Breast epithelium (tissue), 3 donors: ENCODE measurements around the gene FXYD2.

Experiments used
- POLR2A ChIP-seq: fragments of 450-650 bp; IDR thresholded peaks from one replicate; pipeline ENCODE4 v1.6.1; 2016; ENCODE audit warnings: antibody characterized with exemption, mild to moderate bottlenecking, moderate library complexity
- TF ChIP-seq, protein P1 (sequence below), 3 donors: fragments of 450-650 bp; IDR thresholded peaks; one replicate each; pipeline ENCODE4 v1.5.1; 2016 to 2017; ENCODE audit warnings: antibody characterized with exemption in 3 of 3, mild to moderate bottlenecking in 3 of 3, moderate library complexity in 3 of 3

DNA sequence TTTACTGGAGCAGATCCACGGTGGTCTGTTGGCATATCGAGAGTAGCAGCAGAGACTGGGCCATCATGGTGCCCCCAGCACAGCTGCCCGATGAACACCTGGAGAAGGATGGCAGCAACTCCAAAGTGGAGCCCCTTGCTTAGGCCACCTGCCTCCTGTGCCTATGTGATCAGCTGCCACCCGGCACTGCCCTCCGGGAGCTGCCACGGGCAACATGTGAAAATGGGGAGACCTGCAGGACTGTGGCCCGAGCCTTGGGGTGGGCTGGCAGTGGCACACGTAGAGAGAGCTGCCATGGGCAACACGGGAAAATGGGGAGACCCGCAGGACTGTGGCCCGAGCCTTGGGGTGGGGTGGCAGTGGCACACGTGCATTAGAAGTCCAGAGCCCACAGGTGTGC lies 3.1 kb downstream of the FXYD2 start:
- TF ChIP-seq POLR2A = no peak
- TF ChIP-seq, protein P1, sequence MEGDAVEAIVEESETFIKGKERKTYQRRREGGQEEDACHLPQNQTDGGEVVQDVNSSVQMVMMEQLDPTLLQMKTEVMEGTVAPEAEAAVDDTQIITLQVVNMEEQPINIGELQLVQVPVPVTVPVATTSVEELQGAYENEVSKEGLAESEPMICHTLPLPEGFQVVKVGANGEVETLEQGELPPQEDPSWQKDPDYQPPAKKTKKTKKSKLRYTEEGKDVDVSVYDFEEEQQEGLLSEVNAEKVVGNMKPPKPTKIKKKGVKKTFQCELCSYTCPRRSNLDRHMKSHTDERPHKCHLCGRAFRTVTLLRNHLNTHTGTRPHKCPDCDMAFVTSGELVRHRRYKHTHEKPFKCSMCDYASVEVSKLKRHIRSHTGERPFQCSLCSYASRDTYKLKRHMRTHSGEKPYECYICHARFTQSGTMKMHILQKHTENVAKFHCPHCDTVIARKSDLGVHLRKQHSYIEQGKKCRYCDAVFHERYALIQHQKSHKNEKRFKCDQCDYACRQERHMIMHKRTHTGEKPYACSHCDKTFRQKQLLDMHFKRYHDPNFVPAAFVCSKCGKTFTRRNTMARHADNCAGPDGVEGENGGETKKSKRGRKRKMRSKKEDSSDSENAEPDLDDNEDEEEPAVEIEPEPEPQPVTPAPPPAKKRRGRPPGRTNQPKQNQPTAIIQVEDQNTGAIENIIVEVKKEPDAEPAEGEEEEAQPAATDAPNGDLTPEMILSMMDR (IDR thresholded peaks at IDR 0.05) = no peak
